HG03025 (cell line): ENCODE data around the gene BACE1.

Experiments
- ATAC-seq: cut with Tn5 transposase; IDR thresholded peaks from one replicate; pipeline ENCODE4 v1.9.1; 2021; ENCODE audit warnings: mild to moderate bottlenecking, moderate library complexity; ENCODE audit not compliant: unreplicated experiment, low FRiP score

The BACE1 gene

DNA sequence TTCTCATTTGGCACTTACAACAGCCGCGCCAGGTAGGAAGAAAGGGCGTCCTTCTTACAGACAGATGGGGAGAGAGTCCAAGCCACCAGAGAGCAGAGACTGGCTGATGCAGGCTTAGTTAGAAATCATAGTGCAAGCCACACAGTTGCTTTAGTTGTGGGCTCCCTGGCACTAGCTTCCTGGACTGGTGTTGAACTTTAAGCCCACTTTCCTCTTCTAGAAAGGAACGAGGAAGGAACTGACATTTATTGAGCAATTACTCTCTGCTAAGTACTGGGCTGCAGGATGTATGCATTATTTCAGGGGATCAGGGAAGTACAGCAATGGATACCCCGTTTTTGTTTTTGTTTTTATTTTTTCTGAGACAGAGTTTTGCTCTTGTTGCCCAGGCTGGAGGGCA, 3.0 kb downstream of the BACE1 start:
- no peak for ATAC-seq

DNA sequence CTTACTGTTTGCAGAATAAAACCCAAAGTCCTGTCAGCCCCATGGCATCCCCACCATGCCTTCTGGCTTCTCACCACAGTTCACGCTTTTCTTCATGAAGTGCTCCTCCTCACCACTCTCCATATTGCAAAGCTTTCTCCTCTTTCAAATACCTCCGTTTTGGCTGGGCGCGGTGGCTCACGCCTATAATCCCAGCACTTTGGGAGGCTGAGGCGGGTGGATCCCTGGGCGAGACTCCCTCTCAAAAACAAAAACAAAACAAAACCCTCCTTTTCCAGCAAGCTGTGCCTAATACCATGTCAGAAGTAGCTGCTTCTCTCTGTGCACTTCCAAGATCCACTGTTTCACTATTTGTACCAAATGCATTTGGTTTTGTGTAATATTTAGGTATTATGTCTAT, 6.7 kb downstream of the BACE1 start:
- ATAC-seq, result no peak

DNA sequence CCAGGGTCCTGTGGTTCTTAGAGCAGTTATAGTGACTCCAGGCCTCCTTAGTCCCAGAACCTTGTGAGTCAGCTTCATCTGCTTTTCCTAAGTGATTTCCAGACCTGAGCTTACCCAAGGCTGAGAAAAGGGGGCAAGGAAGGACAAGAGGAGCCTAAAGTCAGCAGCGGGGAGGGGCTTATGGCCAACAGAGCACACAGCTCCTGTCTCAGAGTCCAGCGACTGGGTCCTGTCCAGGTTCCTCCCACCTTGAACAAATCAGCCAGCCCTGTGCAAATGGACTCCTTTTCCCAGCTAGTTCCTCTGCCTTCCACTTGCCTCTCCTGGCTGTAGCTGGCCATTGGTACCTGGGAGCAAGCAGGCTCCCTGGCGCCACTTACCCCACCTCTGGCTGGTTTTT, 10.9 kb downstream of the BACE1 start:
- ATAC-seq, result no peak

DNA sequence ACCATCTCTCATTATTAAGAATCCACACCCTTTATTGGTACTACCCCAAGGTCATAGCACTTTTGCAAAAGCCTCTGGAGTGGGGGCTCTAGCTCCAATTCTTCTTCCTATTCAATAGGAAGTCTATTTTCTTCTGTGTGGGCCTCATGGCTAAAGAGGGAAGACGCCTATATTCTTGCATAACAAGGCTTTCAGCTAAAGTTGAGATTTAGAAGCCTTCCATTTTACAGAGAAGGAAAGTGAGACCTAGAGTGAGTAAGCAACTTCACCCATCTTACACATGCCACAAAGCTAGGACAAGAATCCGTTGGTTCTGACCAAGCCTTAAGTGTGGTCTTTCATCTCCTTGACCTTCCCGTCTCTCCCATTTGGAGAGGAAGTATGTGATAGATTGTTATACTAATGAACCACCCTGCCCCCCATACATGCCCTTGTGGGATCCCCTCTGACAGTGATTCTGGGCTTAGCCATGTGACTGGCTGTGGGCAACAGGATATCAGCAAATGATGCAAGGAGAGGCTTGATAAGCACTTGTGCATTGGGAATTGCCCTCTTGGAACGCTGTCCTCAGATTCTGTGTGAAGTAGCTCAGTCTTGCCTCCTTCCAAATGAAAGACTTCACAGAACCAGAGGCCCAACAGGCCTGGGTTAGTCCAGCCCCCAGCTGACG, 12.3 kb downstream of the BACE1 start:
- ATAC-seq, result no peak

DNA sequence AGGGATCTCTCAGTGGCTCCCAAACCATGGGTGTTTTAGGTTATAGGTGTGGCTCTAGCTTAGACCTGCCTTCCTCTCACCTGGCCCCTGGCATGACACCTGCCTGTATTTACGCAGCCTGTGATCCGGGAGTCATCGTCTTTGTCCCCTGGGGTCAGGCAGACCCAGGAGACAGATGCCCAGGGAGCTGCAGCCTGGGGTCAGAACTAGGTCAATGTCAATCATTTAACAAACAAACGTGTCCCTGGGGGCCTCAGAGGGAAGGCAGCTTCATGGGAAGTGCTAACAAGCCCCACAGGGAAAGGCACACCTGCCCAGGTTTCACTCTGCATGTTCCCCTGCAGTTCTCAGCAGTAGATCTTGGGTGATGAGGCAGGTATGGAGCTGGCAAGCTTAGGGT, 13.0 kb downstream of the BACE1 start:
- ATAC-seq, result no peak

DNA sequence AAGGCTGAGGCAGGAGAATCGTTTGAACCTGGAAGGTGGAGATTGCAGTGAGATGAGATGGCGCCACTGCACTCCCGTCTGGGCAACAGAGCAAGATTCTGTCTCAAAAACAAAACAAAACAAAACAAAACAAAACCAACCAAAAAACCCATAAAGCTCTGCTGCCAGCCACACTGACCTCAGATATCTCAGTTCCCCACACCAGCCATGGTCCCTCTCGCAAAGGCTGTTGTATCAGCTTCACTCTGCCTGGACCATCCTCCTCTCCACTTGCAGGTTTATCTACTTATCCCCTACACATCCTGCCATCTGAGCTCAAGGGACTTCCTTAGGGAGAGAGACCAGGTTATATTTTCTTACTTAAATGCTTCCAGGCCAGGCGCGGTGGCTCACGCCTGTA, 13.8 kb downstream of the BACE1 start:
- no peak for ATAC-seq

DNA sequence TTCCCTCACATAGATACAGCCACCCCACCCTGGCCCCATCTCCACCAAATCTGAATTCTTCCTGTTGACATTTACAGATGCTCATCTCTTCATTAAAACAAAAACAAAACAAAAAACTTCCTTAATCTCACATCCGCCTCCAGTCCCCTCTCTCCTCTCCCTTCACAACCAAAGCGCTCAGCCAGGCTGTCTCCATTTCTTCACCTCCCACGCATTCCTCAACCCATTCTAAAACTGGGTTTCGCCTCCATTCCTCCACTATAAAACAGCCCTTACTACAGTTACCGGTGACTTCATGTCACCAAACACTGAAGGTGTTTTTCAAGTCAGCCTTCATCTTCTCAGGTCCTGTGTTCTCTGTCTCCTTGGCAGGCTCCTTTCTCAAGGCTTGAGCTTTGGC, 15.3 kb downstream of the BACE1 start:
- no peak for ATAC-seq

DNA sequence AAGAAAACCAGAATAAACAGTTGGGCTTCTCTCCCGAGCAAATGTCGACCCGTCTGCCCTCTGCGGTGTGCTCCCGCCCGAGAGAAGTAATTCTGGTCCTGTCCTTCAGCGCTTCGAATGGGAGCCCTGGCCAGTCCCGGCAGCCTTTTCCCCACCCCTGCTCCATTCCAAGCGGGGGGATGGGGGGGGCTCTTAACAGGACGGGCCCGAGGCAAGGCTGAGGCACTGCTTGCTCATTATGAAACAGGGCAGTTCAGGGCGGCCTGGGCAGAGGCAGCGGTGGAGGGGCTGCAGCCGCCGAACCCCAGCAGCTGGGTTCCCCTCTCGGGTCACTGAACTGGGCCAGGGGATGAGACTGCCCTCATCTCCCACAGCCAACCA, 15.8 kb downstream of the BACE1 start:
- ATAC-seq, result no peak

DNA sequence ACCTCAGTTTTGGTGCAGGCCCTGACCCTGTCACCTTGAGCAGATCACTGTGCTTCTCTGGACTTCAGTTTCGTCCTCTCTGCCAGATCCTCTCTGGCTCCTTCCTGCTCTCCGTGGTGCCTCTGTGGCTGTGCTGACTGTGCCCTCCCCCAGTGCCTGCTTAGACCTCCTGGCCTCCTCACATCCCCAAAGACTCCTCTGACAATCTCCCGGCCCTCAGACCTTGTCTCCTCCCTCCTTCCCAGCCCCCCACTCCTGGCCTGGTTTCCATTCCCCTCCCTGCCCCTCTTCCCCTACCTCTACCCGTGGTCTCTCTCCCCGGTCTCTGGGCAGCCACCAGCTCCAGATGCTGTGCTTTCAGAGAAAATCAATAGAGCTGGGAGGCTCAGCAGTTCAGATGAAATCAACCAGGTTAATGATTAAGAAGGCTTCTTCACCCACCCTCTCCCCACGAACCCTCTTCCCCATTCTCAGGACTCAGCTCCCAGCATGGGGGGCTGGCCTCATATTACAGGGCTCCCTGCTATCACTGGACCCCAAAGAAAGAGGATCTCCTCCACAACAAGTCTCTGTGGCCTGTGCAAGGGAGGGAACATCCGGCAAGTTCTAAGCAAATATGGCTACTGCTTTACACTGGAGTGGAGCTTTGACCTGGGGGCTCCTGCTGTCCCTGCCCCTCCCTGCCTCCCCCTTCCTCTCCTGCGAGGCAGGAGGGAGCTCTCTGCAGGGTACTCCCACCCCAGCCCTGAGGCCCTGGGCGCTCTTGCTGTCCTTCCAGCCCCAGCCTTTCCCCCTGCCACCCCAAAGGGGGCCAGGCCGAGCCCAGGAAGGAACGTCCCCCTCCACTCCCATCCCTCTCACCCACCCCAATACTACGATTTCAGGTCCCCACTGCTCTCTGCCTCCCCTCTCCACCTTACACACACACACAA, 16.4 kb downstream of the BACE1 start:
- ATAC-seq, result no peak

DNA sequence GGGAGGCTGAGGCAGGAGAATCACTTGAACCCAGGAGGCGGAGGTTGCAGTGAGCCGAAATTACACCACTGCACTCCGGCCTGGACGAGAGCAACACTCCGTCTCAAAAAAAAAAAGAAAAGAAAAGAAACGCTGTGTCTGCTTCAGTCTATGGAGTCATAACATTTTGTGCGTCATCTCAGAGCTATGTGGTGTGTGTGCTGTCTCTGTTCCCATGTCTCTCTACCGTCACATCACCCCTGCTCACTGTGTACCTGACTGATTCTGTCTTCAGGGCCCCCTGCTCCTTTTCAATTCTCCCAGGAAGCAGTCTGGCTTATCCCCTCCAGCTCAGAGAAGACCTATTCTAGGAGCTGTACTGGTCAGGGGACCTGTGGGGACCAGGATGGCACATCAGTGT, 17.9 kb downstream of the BACE1 start:
- ATAC-seq, result no peak

DNA sequence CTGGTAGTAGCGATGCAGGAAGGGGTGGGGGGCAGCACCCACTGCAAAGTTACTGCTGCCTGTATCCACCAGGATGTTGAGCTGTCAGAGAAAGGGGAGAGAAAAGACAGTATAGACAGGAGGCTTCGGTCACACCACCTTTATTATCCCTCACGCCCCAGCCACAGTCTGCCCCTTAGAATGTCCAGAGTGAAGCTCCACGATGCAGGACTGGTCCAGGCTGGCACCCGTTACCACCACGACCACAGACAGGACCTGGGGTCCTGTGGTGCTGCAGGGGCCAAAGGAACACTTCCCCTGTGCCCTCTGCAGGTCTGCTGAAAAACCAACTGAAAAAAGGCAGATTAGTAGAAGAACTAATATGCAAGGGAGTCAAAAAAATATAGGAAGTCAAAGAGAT, 19.2 kb downstream of the BACE1 start:
- ATAC-seq, result no peak

DNA sequence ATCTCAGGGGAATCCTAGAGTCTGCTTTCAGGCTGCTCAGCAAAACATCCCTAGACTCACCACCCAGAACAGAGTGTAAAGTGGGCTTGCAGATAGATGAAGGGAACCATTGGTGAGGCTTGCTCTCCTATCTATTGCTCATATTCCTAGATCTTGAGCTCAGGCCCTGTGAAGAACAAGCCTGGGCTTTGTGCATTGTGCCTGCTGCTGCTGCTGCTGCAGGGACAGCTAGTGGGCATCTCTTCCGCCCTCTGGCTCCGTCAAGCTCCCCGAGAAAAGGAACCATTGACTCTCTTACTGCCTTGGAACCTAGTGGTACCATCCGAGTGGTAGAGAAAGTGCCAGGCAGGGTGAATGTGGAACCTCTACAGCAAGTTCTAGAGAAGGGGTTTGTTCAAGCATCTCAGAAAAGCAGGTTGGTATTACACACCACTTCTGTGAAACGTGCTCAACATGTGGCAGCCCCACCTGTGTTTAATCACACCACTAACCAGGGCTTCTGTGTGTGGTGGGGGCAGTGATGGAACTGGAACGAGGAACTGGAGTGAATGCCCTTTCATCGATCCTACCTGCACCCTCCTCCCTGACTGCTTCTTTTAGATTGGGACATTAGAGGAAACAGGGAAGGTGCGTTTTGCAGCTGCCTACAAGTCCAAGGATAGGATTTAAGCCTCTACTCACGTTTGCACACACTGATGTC, 20.5 kb downstream of the BACE1 start:
- ATAC-seq, result no peak

DNA sequence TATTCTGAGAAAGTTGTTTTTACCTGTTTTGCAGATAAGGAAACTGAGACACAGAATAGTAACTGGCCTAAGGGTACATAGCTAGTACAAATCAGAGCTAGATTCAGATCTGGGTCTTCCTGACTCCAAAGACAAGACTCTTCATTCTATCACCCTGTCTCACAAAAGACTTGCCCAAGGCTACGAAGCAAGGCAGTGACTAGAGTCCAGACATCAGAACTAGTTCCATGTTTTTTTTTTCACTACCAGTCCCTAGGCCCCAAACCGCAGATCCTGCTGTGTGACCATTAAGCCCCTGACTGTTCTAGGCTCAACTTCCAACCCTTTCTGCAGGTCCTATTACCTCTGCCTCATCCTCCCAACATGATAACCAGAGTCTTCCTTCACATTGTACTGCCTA, 23.4 kb downstream of the BACE1 start:
- ATAC-seq, result no peak

DNA sequence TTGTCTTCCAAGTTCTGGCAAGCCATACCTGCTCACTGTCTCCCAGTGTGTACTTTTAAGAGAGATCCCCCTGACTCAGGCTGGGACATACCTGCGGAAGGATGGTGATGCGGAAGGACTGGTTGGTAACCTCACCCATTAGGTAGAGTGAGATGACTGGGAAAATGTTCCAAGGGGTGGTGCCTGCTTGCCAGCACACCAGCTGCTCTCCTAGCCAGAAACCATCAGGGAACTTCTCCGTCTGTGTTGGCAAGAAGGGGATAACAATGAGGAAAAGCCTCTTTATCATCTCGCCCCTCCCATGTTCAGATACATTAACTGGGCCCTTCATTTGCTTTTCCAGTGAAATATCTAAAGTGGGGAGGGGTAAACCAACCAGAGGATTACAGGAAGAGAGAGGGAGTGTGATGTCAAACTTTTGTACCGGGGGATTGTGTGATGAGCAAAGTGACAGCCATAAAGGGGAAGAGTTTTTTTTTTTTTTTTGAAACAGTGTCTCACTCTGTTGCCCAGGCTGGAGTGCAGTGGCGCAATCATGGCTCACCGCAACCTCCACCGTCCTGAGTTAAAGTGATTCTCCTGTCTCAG, 25.2 kb downstream of the BACE1 start, which contains the start of gene BACE1-AS:
Gene BACE1-AS (plus strand): TSS at position 538 of the 588 bp plus-strand sequence.
- ATAC-seq, result no peak

DNA sequence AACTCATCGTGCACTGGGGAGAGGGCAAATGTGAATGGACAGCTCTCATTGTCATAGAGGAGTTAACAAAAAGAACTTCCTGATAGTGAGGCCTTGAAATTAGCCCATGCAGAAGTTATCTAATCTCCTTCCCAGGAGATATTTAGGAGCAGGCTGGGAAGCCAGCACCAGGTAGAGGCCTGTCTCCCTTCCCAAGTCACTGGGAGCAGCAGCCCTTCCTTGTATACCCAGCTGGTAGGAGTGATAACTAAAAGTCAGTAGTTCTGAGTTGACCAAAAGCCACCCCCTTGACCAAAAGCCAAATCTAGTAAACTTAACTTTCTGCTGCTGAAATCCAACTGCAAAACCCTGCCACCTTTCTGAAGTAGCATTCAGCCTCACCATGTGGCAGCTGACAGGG, 26.3 kb downstream of the BACE1 start:
- ATAC-seq, result no peak

DNA sequence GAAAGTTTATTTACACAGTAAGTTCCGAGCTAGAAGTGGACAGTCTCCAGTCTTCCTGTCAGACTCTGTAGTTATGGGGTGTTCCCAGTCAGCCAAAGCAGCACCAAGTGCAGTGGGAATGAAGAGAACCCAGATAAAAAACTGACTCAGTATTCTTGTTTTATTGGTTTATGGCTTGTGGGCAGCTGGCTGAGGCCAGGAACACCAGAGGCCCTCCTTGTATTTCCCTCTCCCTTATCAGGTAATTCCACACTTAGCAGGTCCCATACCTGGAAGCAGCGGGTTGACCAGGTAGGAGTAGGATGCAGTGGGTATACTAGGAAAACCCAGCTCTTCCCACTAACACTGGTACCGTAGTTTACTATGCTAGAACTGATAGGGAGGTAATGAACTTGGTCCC, 28.4 kb downstream of the BACE1 start:
- ATAC-seq, result no peak

DNA sequence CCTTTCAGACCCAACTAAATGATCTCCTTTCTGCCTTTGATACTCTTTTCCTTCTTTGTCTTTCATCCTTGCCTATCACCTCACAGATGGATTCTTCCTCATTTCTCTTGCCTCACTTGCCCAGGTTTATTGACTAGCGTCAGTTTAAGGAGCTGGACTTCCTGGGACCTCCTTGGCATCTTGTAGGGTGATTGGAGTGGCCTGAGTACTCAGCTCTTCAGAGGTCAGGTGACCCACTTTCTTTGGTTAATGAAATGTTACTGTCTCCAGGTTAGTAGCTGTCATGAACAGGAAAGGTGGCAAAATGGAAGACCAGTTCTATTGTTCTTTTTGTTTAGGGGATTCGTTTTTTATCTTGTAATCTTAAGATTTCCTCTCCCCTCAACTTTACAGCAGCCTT, 29.5 kb downstream of the BACE1 start:
- ATAC-seq, result no peak

DNA sequence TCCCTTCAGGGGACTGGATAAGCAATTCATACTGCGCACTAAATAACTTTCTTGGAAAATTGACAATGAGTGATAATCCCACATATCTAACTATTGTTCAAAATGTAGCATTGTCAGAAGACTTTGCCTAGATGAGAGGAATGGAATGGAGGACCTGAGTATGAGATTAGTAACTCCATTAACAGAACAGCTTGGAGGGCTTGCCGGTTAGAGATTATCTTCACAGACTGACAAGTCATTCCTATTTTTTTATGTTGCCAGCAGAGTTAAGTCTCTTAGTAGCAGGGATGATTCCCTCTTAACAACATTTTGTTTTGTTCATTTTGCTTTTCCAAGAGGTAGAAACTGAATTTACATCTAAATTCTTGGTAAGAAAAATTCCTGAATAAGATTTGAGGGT, 32.0 kb downstream of the BACE1 start:
- ATAC-seq, result no peak

DNA sequence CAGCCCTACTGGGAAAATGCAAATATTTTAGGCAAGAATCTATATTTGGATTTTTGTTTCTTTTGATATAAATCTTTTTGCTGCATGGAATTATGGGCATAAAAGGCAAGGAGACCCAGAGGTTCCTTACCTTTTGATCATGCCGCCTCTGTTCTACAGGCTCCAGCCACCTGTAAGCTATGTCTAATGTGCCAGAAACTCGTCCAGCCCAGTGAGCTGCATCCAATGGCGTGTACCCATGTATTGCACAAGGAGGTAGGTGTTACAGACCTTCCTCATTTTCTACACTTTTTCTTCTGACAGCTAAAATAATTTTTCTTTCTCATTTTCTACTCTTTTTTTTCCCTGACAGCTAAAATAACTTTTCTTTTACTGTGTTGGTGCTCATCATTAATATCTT, 33.1 kb downstream of the BACE1 start:
- ATAC-seq, result no peak

DNA sequence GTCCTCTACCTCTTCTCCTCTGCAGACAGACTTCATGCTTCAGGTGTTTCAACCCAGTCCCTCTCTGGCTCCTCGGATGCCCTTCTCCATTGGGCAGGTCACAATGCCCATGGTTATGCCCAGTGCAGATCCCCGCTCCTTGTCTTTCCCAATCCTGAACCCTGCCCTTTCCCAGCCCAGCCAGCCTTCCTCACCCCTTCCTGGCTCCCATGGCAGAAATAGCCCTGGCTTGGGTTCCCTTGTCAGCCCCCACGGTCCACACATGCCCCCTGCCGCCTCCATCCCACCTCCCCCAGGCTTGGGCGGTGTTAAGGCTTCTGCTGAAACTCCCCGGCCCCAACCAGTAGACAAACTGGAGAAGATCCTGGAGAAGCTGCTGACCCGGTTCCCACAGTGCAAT, 34.2 kb downstream of the BACE1 start:
- no peak for ATAC-seq

DNA sequence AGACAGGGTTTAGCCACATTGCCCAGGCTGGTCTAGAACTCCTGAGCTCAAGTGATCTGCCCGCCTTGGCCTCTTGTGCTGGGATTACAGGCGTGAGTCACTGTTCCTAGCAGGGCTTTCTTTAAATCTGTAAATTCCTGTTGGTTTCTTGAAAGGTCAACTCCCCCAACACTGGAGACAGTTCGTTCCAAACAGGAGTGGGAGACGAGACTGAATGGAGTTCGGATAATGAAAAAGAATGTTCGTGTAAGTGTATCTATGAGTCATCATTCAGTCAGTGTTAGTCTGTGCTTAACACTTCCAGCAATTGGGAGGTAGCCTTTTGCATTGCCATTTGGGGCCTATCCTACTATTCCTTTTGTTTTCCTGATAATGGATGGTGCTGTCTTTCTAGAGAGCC, 34.9 kb downstream of the BACE1 start:
- ATAC-seq, result no peak
